HepG2 (cell line): ENCODE results near the gene SMURF2.

ENCODE experiments used
- EZH2 ChIP-seq: conservative IDR thresholded peaks from 2 replicates; pipeline ENCODE4 v1.6.1; 2012; ENCODE audit warnings: mild to moderate bottlenecking, low read depth, low read length, moderate library complexity
- KDM5B ChIP-seq: sonication (generic); formaldehyde crosslinking; IDR thresholded peaks from 2 replicates; pipeline ENCODE4 v1.4.0; 2020; ENCODE audit warnings: missing genetic modification reagents, mild to moderate bottlenecking, borderline replicate concordance
- MEIS2 ChIP-seq: sonication (generic); formaldehyde crosslinking; IDR thresholded peaks from 2 replicates; pipeline ENCODE4 v1.9.0; 2021; ENCODE audit warnings: mild to moderate bottlenecking, missing genetic modification reagents
- TF ChIP-seq, protein P1 (sequence below): sonication (generic); formaldehyde crosslinking; IDR thresholded peaks from 2 replicates; pipeline ENCODE4 v1.5.0; 2020; ENCODE audit warnings: mild to moderate bottlenecking, missing genetic modification reagents, moderate library complexity

DNA sequence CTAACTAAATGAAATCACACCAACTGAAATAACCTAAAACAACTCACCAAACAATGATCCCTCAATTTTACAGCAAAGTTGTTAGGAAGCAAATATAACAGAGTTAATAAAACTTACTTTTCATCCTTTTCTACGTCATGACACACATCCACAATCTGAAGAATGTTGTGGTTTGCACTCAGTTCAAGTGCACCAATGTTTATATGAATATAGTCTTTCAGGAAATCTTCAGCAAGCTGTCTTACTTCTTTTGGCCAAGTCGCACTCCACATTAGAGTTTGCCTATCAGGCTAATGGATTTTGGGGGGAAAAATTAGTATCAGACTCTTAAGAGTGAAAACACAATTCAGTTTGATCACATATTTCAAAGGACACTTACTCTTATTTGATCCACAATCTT lies 159.3 kb downstream of the SMURF2 start:
- TF ChIP-seq MEIS2 (CRISPR knock-in tag) (no peak), KDM5B (no peak), EZH2 (no peak)
- TF ChIP-seq, protein P1, sequence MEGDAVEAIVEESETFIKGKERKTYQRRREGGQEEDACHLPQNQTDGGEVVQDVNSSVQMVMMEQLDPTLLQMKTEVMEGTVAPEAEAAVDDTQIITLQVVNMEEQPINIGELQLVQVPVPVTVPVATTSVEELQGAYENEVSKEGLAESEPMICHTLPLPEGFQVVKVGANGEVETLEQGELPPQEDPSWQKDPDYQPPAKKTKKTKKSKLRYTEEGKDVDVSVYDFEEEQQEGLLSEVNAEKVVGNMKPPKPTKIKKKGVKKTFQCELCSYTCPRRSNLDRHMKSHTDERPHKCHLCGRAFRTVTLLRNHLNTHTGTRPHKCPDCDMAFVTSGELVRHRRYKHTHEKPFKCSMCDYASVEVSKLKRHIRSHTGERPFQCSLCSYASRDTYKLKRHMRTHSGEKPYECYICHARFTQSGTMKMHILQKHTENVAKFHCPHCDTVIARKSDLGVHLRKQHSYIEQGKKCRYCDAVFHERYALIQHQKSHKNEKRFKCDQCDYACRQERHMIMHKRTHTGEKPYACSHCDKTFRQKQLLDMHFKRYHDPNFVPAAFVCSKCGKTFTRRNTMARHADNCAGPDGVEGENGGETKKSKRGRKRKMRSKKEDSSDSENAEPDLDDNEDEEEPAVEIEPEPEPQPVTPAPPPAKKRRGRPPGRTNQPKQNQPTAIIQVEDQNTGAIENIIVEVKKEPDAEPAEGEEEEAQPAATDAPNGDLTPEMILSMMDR (CRISPR knock-in tag): no peak
